HL-60/S4 treated with retinoic acid at 250 ng/mL for 4 days and 3 days (cell line): Measurements from ENCODE around the gene HEPHL1.
"Not testable (repeated sequence)": the region's sequence is repeated elsewhere in the genome, so short reads cannot be mapped to it uniquely, and the experiment has no call there.

Experiments
- in situ Hi-C: fragments of 300-500 bp; cut with MboI; formaldehyde crosslinking; loops from 2 replicates; pipeline ENCODE4 v1.7.0; 2022; ENCODE audit warnings: low sequenced_read_pairs

The HEPHL1 gene

DNA sequence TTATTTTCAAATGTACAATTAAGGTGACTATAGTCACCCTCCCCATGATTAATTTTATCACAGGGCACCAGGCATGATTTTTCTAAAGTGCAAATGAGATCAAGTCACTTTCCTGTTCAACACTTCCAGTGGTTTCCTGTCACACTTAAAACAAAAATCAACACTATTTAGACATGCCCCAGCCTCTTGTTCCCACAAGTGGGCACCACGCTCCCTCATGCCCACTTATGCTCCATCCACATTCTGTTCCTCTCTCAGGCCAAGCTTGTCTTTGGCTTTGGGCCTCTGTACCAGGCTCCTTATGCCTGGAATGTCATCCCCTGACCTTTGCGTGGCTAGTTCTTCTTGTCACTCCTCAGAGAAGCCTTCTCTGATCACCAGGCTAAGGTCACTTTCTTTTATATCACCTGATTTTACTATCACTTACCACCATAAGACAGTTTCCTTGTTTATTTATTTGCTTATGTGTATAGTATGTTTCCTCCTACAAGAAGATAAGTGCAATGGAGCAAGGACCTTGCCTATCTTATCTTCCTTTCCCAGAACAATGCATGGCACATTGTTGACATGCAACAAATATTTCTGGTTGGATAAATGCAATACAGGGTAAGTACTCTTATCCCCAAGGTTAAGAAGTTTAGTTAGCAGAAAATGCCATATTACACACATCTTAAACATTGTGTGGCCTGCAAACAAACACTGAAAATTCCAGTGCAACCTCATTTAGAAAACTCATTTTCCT, 56.6 kb downstream of the HEPHL1 start:
- in situ Hi-C loops, result no loop called here

GRCh38 chr11:94084164-94084563, 63.0 kb downstream of the HEPHL1 start:
- in situ Hi-C loops, result no loop called here

GRCh38 chr11:94088906-94089305, 67.8 kb downstream of the HEPHL1 start:
- in situ Hi-C loops, result no loop called here

DNA sequence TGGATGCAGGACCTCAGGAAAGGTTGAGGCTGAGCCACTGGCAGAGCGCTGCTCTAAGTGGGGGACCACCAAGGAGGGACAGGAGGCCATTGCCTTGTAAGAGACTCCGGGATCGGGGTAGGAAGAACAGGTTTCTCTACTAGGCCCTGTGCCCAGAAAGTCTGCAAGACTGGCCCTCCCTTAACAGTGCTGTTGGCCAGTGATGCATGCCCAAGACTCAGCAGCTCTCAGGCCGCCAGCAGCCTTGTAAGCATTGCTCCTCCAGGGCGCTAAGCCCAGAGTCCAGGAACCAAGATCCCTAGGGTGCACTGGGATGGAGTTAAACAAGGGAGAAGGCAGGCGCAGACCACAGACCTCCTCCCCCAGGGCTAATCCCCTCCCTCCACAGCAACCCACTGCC, 68.2 kb downstream of the HEPHL1 start:
- in situ Hi-C loops, result no loop called here

DNA sequence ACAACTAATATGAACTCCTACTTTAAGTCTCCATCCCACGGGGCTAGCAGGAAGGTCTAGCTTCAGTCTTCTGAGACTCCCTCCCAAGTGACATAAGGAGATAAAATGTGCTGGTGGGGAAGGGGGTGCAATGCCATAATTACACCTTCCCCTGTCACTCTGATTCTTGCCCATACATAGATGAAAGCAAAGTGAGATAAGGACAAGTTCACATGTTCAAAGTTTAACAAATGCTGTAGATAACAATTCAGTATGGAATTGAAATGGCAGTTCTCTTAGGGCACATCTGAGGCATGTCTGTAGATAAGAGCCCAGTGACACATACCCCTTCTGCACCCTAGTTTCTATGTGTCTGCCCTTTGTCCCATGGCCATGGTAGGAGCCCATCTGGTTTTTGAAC, 69.2 kb downstream of the HEPHL1 start:
- in situ Hi-C loops, result no loop called here

DNA sequence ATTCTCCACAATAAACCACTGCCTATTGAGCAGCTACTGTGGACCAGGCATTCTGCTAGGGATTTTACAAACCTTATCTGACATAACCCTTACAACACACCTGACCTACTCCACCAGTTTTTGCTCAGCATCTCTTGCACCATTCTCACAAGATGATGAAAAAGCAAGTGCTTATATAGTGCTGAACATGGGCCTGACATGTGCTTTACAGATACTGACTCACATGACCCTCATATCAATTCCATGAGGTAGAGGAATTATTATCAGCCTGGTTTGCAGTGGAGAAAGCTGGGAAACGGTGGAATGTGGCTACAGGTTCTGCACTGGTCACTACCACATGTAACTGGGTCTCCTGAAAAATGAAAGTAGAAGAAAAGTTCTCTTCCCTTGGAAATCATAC, 69.9 kb downstream of the HEPHL1 start:
- in situ Hi-C loops, result no loop called here

DNA sequence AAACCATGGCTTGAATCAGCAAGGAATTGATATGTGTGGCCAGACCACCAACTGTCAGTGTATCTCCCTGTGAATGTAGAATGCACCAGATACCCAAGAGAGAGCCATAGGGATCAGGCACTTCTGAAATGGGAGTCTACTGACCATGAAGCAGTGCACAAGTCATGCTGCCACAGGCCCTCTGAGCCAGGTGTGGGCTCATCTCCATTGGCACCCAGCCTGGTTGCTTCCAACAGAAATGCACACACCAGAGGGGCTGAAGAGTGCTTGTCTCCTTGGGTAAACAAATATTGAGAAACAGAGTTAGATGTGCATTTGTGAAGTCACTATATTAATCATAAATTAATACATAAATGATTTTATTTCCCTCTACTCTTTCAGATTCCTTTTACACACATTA, 79.1 kb downstream of the HEPHL1 start:
- in situ Hi-C loops, result no loop called here

- in situ Hi-C loops, result no loop called here
Observed at GRCh38 chr11:94103471-94103870, 82.3 kb downstream of the HEPHL1 start.

GRCh38 chr11:94104734-94105133, 83.6 kb downstream of the HEPHL1 start:
- in situ Hi-C loops, result no loop called here

DNA sequence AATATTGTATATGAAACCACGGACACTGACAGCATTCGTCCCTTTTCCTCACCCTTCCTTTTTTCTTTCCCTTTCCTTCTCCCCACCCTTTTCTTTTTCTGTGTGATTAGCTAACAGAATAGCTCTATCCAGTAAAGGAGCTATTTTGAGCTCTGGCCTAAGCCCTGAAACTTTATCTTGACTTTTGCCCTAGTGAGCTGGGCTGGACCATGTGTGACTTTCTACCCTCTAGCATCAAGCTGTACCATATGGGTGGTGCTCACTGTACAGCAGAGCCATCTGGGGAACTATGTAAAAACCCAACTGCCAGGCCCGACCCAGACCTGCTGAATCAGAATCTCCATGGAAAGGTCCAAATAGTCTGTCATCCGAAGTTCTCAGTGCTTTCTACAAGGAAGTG, 85.6 kb downstream of the HEPHL1 start:
- in situ Hi-C loops, result no loop called here

- in situ Hi-C loops, result no loop called here
Observed at GRCh38 chr11:94107363-94107762, 86.2 kb downstream of the HEPHL1 start.

- in situ Hi-C loops, result no loop called here
Observed at GRCh38 chr11:94111241-94111640, 90.1 kb downstream of the HEPHL1 start.

GRCh38 chr11:94111660-94112059, 90.5 kb downstream of the HEPHL1 start:
- in situ Hi-C loops, result no loop called here

DNA sequence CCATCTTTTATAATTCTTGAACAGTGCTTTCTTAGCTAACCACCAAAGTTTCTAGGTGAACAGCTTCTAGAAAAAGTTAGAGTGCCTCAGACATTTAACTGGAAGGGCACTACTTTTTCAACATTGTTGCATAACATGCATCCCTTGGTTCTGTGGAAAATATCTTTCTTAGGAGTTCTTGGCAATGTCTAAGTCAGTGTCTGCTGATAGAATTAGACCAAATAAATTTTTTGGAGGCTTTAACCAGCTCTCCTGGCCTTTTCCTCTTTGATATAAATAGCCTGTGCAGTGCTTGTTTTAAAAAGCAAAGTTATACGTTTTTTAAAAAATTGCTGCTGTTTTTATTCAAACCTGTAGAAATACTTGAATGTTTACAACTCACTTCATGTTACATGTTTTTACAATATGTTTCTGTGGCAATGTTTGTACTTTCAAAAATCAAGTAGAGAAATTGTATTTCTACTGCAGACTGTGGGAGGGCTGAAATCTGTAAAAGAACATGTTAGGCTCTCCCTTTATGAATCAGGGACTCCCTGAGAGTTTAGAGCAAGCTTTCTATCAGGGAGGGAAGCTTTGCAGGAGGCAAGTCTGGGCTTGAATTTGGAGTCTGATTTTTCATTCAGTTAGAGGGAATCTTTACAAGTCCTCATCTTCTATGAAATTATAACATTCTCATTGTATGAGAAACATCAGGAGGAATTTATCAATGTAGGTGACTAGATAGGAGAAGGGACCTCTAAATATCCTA, 91.2 kb downstream of the HEPHL1 start:
- in situ Hi-C loops, result no loop called here

DNA sequence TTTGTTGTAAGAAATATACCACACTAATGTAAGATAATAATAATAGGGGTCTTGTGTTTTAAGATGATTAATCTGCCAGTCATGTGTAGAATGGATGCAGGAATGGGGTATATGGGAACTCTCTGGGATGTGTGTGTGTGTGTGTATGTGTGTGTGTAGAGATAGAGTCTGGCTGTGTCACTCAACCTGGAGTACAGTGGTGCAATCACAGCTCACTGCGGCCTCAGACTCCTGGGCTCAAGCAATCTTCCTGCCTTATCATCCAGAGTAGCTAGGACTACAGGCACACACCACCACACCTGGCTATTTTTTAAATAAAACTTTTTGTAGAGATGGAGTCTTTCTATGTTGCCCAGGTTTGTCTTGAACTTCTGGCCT, 96.0 kb downstream of the HEPHL1 start:
- in situ Hi-C loops, result no loop called here

DNA sequence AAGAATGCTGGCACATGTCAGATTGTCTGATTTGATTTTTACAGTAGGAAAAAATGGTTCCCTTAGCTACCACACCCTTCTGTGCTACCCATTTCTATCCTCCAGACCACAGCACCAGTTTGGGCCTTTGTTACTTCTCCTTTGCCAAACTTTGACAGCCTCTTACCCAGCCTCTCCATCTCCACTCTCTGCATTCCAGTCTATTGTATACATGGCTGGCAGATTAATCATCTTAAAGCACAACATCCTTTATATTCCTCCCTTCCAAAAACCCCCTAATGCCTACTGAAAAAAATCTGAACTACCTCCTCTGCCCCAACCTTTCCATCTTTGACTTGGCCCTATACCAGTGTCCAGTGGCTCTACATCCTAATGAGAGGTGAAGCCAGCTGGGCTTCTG, 96.7 kb downstream of the HEPHL1 start:
- in situ Hi-C loops, result no loop called here

- in situ Hi-C loops, result not testable (repeated sequence)
Observed at GRCh38 chr11:94119676-94120075, 98.5 kb downstream of the HEPHL1 start.

- in situ Hi-C loops, result not testable (repeated sequence)
Observed at GRCh38 chr11:94120516-94120915, 99.4 kb downstream of the HEPHL1 start.

GRCh38 chr11:94120946-94121345, 99.8 kb downstream of the HEPHL1 start:
- in situ Hi-C loops, result no loop called here

DNA sequence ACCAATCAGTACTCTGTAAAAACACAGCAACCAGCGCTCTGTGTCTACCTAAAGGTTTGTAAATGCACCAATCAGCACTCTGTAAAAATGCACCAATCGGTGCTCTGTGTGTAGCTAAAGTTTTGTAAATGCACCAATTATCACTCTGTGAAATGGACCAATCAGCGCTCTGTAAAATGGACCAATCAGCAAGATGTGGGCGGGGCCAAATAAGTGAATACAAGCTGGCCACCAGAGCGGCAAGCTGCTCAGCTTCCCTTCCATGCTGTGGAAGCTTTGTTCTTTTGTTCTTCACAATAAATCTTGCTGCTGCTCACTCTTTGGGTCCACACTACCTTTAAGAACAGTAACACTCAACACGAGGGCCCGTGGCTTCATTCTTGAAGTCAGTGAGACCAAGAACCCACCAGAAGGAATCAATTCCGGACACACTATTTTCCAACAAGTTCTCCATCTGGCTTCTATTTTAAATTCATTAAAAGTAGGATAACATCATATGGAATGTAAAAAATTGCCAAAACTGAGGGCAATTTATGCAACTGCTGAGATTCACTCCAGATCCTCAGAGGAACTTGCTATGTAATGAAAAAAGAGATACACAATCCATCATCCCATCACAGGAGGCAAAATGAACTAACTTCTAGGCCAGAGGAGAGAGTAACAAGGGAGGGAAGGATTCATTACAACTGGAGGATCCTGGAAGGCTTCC, 104.4 kb downstream of the HEPHL1 start:
- in situ Hi-C loops, result no loop called here

DNA sequence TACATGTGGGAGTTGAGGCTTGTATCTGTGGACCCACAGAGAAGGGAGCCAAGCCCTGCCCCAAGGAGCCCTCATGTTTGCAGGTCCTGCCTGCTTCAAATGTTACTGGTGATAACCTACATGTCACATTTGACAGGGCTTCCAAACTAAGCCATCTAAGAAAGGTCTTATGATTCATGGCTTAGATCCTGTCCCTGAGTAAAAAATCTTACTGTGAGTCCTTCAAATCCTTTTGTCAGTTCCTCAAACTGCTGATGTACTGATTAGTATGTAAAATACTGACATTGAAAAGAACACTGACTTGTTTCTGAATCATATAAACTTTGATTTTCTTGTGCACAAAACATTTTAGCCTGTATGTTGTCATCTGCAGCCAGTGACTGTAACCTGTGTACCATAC, 106.5 kb downstream of the HEPHL1 start:
- in situ Hi-C loops, result no loop called here

- in situ Hi-C loops, result no loop called here
Observed at GRCh38 chr11:94128291-94128745, 107.2 kb downstream of the HEPHL1 start.
